HEK293 (cell line): ENCODE measurements around the gene NECTIN2.

Source experiments
- CTCF ChIA-PET: fragments of 350-600 bp; formaldehyde crosslinking; extraction: SDS; loops from one replicate; lab custom pipeline; 2021; ENCODE audit warnings: antibody characterized with exemption; lab: Yijun Ruan, JAX
- POLR2A ChIA-PET: fragments of 300-600 bp; formaldehyde crosslinking; extraction: SDS; loops from one replicate; lab custom pipeline; 2020; ENCODE audit warnings: antibody characterized with exemption, inconsistent platforms; lab: Yijun Ruan, JAX
- H3K27ac ChIP-seq: fragments of 200-500 bp; sonication (Bioruptor generic); 2 replicates; pipeline ENCODE4 v1.5.1; 2014; ENCODE audit warnings: low read depth, low read length, control low read depth, inconsistent platforms; ENCODE audit errors: extremely low read depth
- H3K36me3 ChIP-seq, 2 experiments: fragments of 200-500 bp in 1 of 2; sonication (Bioruptor generic) in 1 of 2; 1 replicate in 1 of 2; 2 replicates in 1 of 2; pipeline ENCODE4 v1.5.1; 2014 to 2017; ENCODE audit warnings: inconsistent platforms in 2 of 2, low read length in 2 of 2; ENCODE audit not compliant: control insufficient read depth in 2 of 2, insufficient read depth in 1 of 2
- H3K4me1 ChIP-seq: fragments of 200-500 bp; sonication (Bioruptor generic); 2 replicates; pipeline ENCODE4 v1.5.1; 2014; ENCODE audit warnings: mild to moderate bottlenecking, low read length, inconsistent platforms; ENCODE audit not compliant: control insufficient read depth, insufficient read depth
- H3K4me3 ChIP-seq: 2 replicates; pipeline ENCODE4 v1.5.1; 2011; ENCODE audit warnings: low read depth, mild to moderate bottlenecking, control low read depth, low read length, moderate library complexity
- H3K9me3 ChIP-seq: fragments of 200-500 bp; sonication (Bioruptor generic); 2 replicates; pipeline ENCODE4 v1.5.1; 2014; ENCODE audit warnings: low read depth, low read length, inconsistent platforms; ENCODE audit not compliant: control insufficient read depth, insufficient read depth
- BCL11A ChIP-seq: fragments of 450-650 bp; formaldehyde crosslinking; IDR thresholded peaks from 2 replicates; pipeline ENCODE4 v1.5.1; 2016; ENCODE audit warnings: low read depth, missing biosample characterization, missing genetic modification characterization
- BCL6B ChIP-seq: fragments of 450-650 bp; formaldehyde crosslinking; IDR thresholded peaks from 2 replicates; pipeline ENCODE4 v1.5.1; 2017; ENCODE audit warnings: missing biosample characterization, missing genetic modification characterization
- HOXC10 ChIP-seq: sonication (generic); formaldehyde crosslinking; IDR thresholded peaks from 2 replicates; pipeline ENCODE4 v1.8.1; 2023; ENCODE audit warnings: mild to moderate bottlenecking, missing genetic modification reagents
- IKZF3 ChIP-seq: fragments of 450-650 bp; IDR thresholded peaks from 2 replicates; pipeline ENCODE4 v1.5.0; 2018; ENCODE audit warnings: missing biosample characterization, mild to moderate bottlenecking, missing genetic modification characterization, moderate library complexity
- KLF16 ChIP-seq: fragments of 450-650 bp; formaldehyde crosslinking; IDR thresholded peaks from 2 replicates; pipeline ENCODE4 v1.5.1; 2017; ENCODE audit warnings: missing biosample characterization, missing genetic modification characterization
- PRDM10 ChIP-seq: fragments of 450-650 bp; formaldehyde crosslinking; IDR thresholded peaks from 2 replicates; pipeline ENCODE4 v1.5.1; 2016; ENCODE audit warnings: missing biosample characterization, missing genetic modification characterization
- SCRT1 ChIP-seq: fragments of 450-650 bp; formaldehyde crosslinking; IDR thresholded peaks from 2 replicates; pipeline ENCODE4 v1.5.1; 2016; ENCODE audit warnings: missing biosample characterization, missing genetic modification characterization, borderline replicate concordance
- ZBTB10 ChIP-seq: fragments of 450-650 bp; formaldehyde crosslinking; IDR thresholded peaks from 2 replicates; pipeline ENCODE4 v1.5.1; 2016; ENCODE audit warnings: missing biosample characterization, missing genetic modification characterization
- ZBTB48 ChIP-seq: fragments of 450-650 bp; formaldehyde crosslinking; IDR thresholded peaks from 2 replicates; pipeline ENCODE4 v1.5.1; 2016; ENCODE audit warnings: missing biosample characterization, missing genetic modification characterization
- ZBTB49 ChIP-seq: fragments of 450-650 bp; formaldehyde crosslinking; IDR thresholded peaks from 2 replicates; pipeline ENCODE4 v1.5.1; 2016; ENCODE audit warnings: missing biosample characterization, missing genetic modification characterization, low read depth
- ZNF211 ChIP-seq: fragments of 450-650 bp; formaldehyde crosslinking; IDR thresholded peaks from 2 replicates; pipeline ENCODE4 v1.5.1; 2016; ENCODE audit warnings: low read depth, missing biosample characterization, missing genetic modification characterization
- ZNF24 ChIP-seq: fragments of 450-650 bp; formaldehyde crosslinking; IDR thresholded peaks from 2 replicates; pipeline ENCODE4 v1.5.1; 2016; ENCODE audit warnings: missing biosample characterization, missing genetic modification characterization
- ZNF394 ChIP-seq: fragments of 450-650 bp; formaldehyde crosslinking; IDR thresholded peaks from 2 replicates; pipeline ENCODE4 v1.5.1; 2016; ENCODE audit warnings: missing biosample characterization, missing genetic modification characterization, mild to moderate bottlenecking, moderate library complexity, borderline replicate concordance
- ZNF510 ChIP-seq: fragments of 450-650 bp; formaldehyde crosslinking; IDR thresholded peaks from 2 replicates; pipeline ENCODE4 v1.5.1; 2018; ENCODE audit warnings: mild to moderate bottlenecking, missing genetic modification characterization, missing biosample characterization; ENCODE audit not compliant: insufficient replicate concordance
- ZNF621 ChIP-seq: fragments of 450-650 bp; formaldehyde crosslinking; IDR thresholded peaks from 2 replicates; pipeline ENCODE4 v1.5.1; 2017; ENCODE audit warnings: missing biosample characterization, missing genetic modification characterization
- ZNF704 ChIP-seq: fragments of 450-650 bp; formaldehyde crosslinking; IDR thresholded peaks from 2 replicates; pipeline ENCODE4 v1.5.1; 2016; ENCODE audit warnings: missing biosample characterization, missing genetic modification characterization
- ZNF707 ChIP-seq: fragments of 450-650 bp; formaldehyde crosslinking; IDR thresholded peaks from 2 replicates; pipeline ENCODE4 v1.5.1; 2016; ENCODE audit warnings: missing biosample characterization, missing genetic modification characterization
- ZSCAN30 ChIP-seq: fragments of 450-650 bp; IDR thresholded peaks from 2 replicates; pipeline ENCODE4 v1.5.1; 2018; ENCODE audit warnings: missing biosample characterization, mild to moderate bottlenecking, missing genetic modification characterization, moderate library complexity

The NECTIN2 gene

GRCh38 chr19:44908836-44909261 lies 62.8 kb downstream of the NECTIN2 start:
- H3K36me3 ChIP-seq, result no peaks in the 10 kb centered on the region
- H3K4me3 ChIP-seq, result no peak overlapping the region
- no peaks in the 10 kb centered on the region for H3K9me3 ChIP-seq
- no peak overlapping the region for H3K27ac ChIP-seq
- ChIA-PET POLR2A (interaction anchor here (1.1 kb wide), 1 partner anchor 46 kb away, joined by 3 read pairs; no protein-coding TSS in a partner anchor), CTCF (interaction anchor here (0.6 to 1.3 kb wide), 3 partner anchors 43 to 338 kb away, joined by 3 to 7 read pairs (median 3); no protein-coding TSS in a partner anchor)
- peaks cover 6% of the 10 kb centered on the region; the same call in 1 of the 2 replicates for H3K4me1 ChIP-seq
- TF ChIP-seq ZNF707 (tag by site-specific recombination) (no peak), ZNF211 (tag by site-specific recombination) (no peak), HOXC10 (CRISPR knock-in tag) (no peak), BCL6B (tag by site-specific recombination) (no peak), ZBTB48 (tag by site-specific recombination) (no peak), SCRT1 (tag by site-specific recombination) (no peak), ZBTB10 (no peak), ZBTB49 (no peak), ZSCAN30 (tag by site-specific recombination) (no peak), KLF16 (tag by site-specific recombination) (no peak), IKZF3 (tag by site-specific recombination) (no peak), ZNF510 (no peak)

GRCh38 chr19:44909775-44910174 lies 63.7 kb downstream of the NECTIN2 start:
- Histone ChIP-seq H3K27ac (no peak overlapping the region), H3K9me3 (no peaks in the 10 kb centered on the region), H3K36me3 (no peaks in the 10 kb centered on the region), H3K4me1 (peaks cover 6% of the 10 kb centered on the region; the same call in 1 of the 2 replicates), H3K4me3 (no peak overlapping the region)
- TF ChIP-seq PRDM10 (peak; percentile 87), ZNF621 (tag by site-specific recombination) (no peak), ZNF704 (tag by site-specific recombination) (no peak), ZNF394 (no peak), ZNF24 (tag by site-specific recombination) (no peak), BCL11A (tag by site-specific recombination) (no peak)
- ChIA-PET POLR2A (interaction anchor here (0.8 to 1.1 kb wide), 3 partner anchors 43 to 136 kb away, joined by 3 read pairs; no protein-coding TSS in a partner anchor), CTCF (interaction anchor here (0.7 to 2.3 kb wide), 6 partner anchors 15 to 430 kb away, joined by 3 to 10 read pairs (median 5); partner anchors contain the start of gene CLPTM1)
